IMR-90 (cell line): ENCODE measurements around the gene PIGM.

Experiments
- MXI1 ChIP-seq: IDR thresholded peaks from 2 replicates; pipeline ENCODE4 v1.6.1; 2012; ENCODE audit warnings: low read depth, mild to moderate bottlenecking, low read length, moderate library complexity, borderline replicate concordance
- NFE2L2 ChIP-seq: fragments of 150-350 bp; IDR thresholded peaks from 2 replicates; pipeline ENCODE4 v1.6.1; 2016; ENCODE audit warnings: low read depth, mild to moderate bottlenecking, low read length

DNA sequence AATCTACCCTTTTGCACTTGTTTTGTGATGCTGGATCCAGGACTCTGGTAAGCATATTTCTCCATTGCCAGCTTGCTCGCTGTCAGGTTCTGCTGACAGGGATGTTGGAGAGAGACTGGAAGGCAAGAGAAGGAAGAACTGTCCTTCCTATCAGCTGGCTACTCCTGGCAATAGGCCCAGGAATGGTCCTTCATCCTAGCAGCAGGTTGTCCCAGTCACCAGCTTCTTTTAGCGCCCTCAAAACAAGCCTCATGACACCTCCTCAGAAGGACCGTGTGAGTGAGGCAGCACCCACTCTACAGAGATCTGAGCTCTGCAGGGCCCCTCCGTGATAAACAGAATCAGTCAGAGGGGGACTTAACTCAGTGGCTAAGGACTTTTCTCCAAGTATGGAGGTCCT is 44.6 kb downstream of the PIGM start:
- TF ChIP-seq NFE2L2 (no peak), MXI1 (no peak)
